ENCODE measurements around the gene UVRAG.

DNA sequence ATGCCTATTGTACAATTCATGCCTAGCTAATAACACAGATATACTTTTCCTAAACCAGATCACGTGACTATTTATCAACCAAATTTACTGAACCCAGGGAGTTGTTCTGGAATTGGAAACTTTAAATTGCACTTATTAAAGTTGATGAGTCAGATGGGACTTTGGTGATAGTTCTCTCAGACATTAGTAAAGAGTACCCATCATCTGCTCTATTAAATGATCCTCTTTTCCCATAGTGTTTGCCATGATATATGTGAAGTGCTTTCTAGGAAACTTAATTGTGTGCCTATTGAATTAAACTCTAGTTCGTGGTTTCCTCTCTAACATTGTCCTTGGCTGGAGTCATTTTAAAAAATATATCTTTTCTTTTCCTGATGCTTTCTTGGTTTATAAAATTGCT is 99.0 kb downstream of the UVRAG start:
- TF ChIP-seq, protein P1, sequence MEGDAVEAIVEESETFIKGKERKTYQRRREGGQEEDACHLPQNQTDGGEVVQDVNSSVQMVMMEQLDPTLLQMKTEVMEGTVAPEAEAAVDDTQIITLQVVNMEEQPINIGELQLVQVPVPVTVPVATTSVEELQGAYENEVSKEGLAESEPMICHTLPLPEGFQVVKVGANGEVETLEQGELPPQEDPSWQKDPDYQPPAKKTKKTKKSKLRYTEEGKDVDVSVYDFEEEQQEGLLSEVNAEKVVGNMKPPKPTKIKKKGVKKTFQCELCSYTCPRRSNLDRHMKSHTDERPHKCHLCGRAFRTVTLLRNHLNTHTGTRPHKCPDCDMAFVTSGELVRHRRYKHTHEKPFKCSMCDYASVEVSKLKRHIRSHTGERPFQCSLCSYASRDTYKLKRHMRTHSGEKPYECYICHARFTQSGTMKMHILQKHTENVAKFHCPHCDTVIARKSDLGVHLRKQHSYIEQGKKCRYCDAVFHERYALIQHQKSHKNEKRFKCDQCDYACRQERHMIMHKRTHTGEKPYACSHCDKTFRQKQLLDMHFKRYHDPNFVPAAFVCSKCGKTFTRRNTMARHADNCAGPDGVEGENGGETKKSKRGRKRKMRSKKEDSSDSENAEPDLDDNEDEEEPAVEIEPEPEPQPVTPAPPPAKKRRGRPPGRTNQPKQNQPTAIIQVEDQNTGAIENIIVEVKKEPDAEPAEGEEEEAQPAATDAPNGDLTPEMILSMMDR (IDR thresholded peaks at IDR 0.05): no peak
- TF ChIP-seq POLR2A (IDR thresholded peaks at IDR 0.05): no peak
